HEK293 (cell line): ENCODE results near the gene MAPRE3.

Experiments
- CTCF ChIP-seq: fragments of 450-650 bp; formaldehyde crosslinking; IDR thresholded peaks from 2 replicates; pipeline ENCODE4 v1.5.1; 2016; ENCODE audit warnings: missing biosample characterization, missing genetic modification characterization
- ELK4 ChIP-seq: IDR thresholded peaks from 2 replicates; pipeline ENCODE4 v1.6.1; 2011; ENCODE audit warnings: mild to moderate bottlenecking, low read depth, low read length, borderline replicate concordance
- HOXA7 ChIP-seq: sonication (generic); formaldehyde crosslinking; IDR thresholded peaks from 2 replicates; pipeline ENCODE4 v1.8.1; 2022; ENCODE audit warnings: missing genetic modification reagents, borderline replicate concordance
- PATZ1 ChIP-seq: fragments of 450-650 bp; formaldehyde crosslinking; IDR thresholded peaks from 2 replicates; pipeline ENCODE4 v1.5.1; 2016; ENCODE audit warnings: missing biosample characterization, missing genetic modification characterization
- PBX3 ChIP-seq: sonication (generic); formaldehyde crosslinking; IDR thresholded peaks from 2 replicates; pipeline ENCODE4 v1.8.1; 2022; ENCODE audit warnings: mild to moderate bottlenecking, moderate library complexity, missing genetic modification reagents
- ZEB2 ChIP-seq: fragments of 450-650 bp; formaldehyde crosslinking; IDR thresholded peaks from 2 replicates; pipeline ENCODE4 v1.5.1; 2016; ENCODE audit warnings: missing biosample characterization, missing genetic modification characterization
- ZNF146 ChIP-seq: fragments of 450-650 bp; formaldehyde crosslinking; IDR thresholded peaks from 2 replicates; pipeline ENCODE4 v1.5.1; 2016; ENCODE audit warnings: missing biosample characterization, missing genetic modification characterization
- ZNF26 ChIP-seq: fragments of 450-650 bp; formaldehyde crosslinking; IDR thresholded peaks from 2 replicates; pipeline ENCODE4 v1.5.1; 2016; ENCODE audit warnings: missing biosample characterization, missing genetic modification characterization
- ZNF549 ChIP-seq: fragments of 450-650 bp; IDR thresholded peaks from 2 replicates; pipeline ENCODE4 v1.5.1; 2018; ENCODE audit warnings: missing biosample characterization, missing genetic modification characterization, mild to moderate bottlenecking, inconsistent platforms, moderate library complexity
- ZNF629 ChIP-seq: fragments of 450-650 bp; formaldehyde crosslinking; IDR thresholded peaks from 2 replicates; pipeline ENCODE4 v1.5.1; 2017; ENCODE audit warnings: missing biosample characterization, missing genetic modification characterization
- ZNF777 ChIP-seq: fragments of 450-650 bp; formaldehyde crosslinking; IDR thresholded peaks from 2 replicates; pipeline ENCODE4 v1.5.1; 2017; ENCODE audit warnings: missing biosample characterization, missing genetic modification characterization, borderline replicate concordance

- TF ChIP-seq ELK4: no peak
- TF ChIP-seq HOXA7 (CRISPR knock-in tag): no peak
- TF ChIP-seq PATZ1 (tag by site-specific recombination): no peak
- no peak for TF ChIP-seq CTCF (tag by site-specific recombination)
- no peak for TF ChIP-seq ZNF549 (tag by site-specific recombination)
- TF ChIP-seq ZNF629: no peak
- TF ChIP-seq ZEB2 (tag by site-specific recombination): no peak
- no peak for TF ChIP-seq ZNF146
- no peak for TF ChIP-seq ZNF777
- TF ChIP-seq ZNF26 (tag by site-specific recombination): no peak
- no peak for TF ChIP-seq PBX3 (CRISPR knock-in tag)
Observed at GRCh38 chr2:26976237-26976636, 5.8 kb downstream of the MAPRE3 start.
